Measurements from ENCODE around the gene CBLC.

Gene CBLC, protein sequence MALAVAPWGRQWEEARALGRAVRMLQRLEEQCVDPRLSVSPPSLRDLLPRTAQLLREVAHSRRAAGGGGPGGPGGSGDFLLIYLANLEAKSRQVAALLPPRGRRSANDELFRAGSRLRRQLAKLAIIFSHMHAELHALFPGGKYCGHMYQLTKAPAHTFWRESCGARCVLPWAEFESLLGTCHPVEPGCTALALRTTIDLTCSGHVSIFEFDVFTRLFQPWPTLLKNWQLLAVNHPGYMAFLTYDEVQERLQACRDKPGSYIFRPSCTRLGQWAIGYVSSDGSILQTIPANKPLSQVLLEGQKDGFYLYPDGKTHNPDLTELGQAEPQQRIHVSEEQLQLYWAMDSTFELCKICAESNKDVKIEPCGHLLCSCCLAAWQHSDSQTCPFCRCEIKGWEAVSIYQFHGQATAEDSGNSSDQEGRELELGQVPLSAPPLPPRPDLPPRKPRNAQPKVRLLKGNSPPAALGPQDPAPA

DNA sequence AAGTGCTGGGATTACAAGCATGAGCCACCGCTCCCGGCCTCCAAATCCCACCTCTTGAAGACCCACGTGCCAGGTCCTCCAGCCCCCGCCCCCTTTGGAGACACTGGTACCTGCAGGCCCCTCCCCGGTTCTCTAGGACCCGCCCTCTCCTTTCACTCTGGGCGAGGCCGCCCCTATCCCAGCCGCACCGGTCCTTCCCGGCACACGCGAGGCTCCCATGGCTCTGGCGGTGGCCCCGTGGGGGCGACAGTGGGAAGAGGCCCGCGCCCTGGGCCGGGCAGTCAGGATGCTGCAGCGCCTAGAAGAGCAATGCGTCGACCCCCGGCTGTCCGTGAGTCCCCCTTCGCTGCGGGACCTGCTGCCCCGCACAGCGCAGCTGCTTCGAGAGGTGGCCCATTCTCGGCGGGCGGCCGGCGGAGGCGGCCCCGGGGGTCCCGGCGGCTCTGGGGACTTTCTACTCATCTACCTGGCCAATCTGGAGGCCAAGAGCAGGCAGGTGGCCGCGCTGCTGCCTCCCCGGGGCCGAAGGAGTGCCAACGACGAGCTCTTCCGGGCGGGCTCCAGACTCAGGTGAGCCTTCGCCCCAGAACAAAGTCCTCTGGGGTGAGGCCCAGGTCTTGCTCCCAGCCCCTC is at the start of gene CBLC:
Gene CBLC (plus strand): TSS at position 176 of the 633 bp plus-strand sequence. CDS start 42 bp downstream, at position 218.
- Histone ChIP-seq H3K27ac (ENCODE audit: low read depth, low read length) (no peak within 1 kb of the TSS), H3K36me3 (ENCODE audit: control insufficient read depth, insufficient read depth, low read length) (peaks cover 4% of the 10 kb centered on the region; the same call in 1 of the 2 replicates), H3K9ac (ENCODE audit: low read depth, low read length) (peak within 1 kb of the TSS; percentile 69; the same call in 1 of the 2 replicates), H3K9me3 (ENCODE audit: control insufficient read depth, insufficient read depth, low read length) (no peaks in the 10 kb centered on the region), H3K4me3 (ENCODE audit: low read depth, low read length) (peak within 1 kb of the TSS; percentile 84), H3K27me3 (ENCODE audit: control insufficient read depth, insufficient read depth, low read length) (no peaks in the 10 kb centered on the region), H3K4me1 (ENCODE audit: control insufficient read depth, insufficient read depth, low read length) (no peaks in the 10 kb centered on the region)

DNA sequence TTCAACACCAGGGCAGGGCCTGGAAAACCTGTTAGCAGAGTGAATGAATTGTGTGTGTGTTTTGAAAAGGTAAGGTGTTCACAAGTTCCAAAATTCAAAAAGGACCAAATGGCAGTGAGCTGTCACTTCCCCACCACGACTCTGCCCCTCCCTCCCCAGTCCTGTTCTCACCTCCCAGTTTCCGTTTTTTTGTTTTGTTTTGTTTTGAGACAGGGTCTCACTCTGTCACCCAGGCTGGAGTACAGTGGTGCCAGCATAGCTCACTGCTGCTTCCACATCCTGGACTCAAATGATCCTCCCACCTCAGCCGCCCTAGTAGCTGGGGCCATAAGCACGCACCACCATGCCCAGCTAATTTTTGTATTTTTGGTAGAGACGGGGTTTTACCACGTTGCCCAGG is 49.5 kb upstream of the CBLC start:
- H3K9me3 ChIP-seq (ENCODE audit: control insufficient read depth, insufficient read depth, low read length) = no peaks in the 10 kb centered on the region
- no peaks in the 10 kb centered on the region for H3K36me3 ChIP-seq (ENCODE audit: control insufficient read depth, insufficient read depth, low read length)
- 0 out of 2 replicates have a peak, but pooled peaks cover 3% of the 10 kb centered on the region for H3K27me3 ChIP-seq (ENCODE audit: control insufficient read depth, insufficient read depth, low read length)
- H3K4me3 ChIP-seq (ENCODE audit: low read depth, low read length) = no peak overlapping the region
- H3K4me1 ChIP-seq (ENCODE audit: control insufficient read depth, insufficient read depth, low read length) = no peaks in the 10 kb centered on the region
- no peak overlapping the region for H3K9ac ChIP-seq (ENCODE audit: low read depth, low read length)
- no peak overlapping the region for H3K27ac ChIP-seq (ENCODE audit: low read depth, low read length)

DNA sequence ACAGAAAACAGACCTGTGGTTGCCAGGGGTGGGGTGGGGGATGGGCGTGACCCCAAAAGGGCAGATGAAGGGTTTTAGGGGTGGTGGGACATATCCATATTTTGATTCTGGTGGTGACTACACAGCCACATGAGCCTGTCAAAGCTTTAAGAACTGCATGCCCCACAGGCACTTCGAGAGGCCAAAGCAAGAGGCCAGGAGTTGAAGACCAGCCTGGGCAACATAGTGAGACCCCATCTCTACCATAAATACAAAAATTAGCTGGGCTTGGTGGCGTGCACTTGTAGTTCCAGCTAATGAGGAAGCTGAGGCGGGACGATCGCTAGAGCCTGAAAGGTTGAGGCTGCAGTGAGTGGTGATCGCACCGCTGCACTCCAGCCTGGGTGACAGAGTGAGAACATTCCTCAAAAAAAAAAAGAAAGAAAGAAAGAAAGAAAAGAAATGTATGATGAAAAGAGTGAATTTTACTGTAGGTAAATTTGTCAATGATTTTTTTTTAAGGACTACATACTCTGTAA is 48.1 kb upstream of the CBLC start:
- H3K9me3 ChIP-seq (ENCODE audit: control insufficient read depth, insufficient read depth, low read length) = no peaks in the 10 kb centered on the region
- H3K36me3 ChIP-seq (ENCODE audit: control insufficient read depth, insufficient read depth, low read length) = no peaks in the 10 kb centered on the region
- H3K9ac ChIP-seq (ENCODE audit: low read depth, low read length) = no peak overlapping the region
- 0 out of 2 replicates have a peak, but pooled peaks cover 3% of the 10 kb centered on the region for H3K27me3 ChIP-seq (ENCODE audit: control insufficient read depth, insufficient read depth, low read length)
- no peak overlapping the region for H3K27ac ChIP-seq (ENCODE audit: low read depth, low read length)
- H3K4me3 ChIP-seq (ENCODE audit: low read depth, low read length) = no peak overlapping the region
- H3K4me1 ChIP-seq (ENCODE audit: control insufficient read depth, insufficient read depth, low read length) = no peaks in the 10 kb centered on the region

DNA sequence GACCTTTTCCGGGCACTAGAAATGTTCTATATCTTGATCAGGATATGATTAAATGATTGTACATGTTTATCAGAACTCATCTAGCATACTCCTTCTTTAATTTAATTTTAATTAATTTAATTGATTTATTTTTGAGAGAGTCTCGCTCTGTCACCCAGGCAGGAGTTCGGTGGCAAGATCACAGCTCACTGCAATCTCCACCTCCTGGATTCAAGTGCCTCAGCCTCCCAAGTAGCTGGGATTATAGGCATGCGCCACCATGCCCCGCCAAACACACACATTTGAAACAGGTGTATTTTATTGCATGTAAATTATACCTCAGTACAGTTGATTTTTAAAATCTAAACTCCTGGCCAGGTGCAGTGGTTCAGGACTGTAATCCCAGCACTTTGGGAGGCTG is 46.6 kb upstream of the CBLC start:
- no peaks in the 10 kb centered on the region for H3K27me3 ChIP-seq (ENCODE audit: control insufficient read depth, insufficient read depth, low read length)
- H3K27ac ChIP-seq (ENCODE audit: low read depth, low read length) = no peak overlapping the region
- no peaks in the 10 kb centered on the region for H3K4me1 ChIP-seq (ENCODE audit: control insufficient read depth, insufficient read depth, low read length)
- no peaks in the 10 kb centered on the region for H3K36me3 ChIP-seq (ENCODE audit: control insufficient read depth, insufficient read depth, low read length)
- H3K9ac ChIP-seq (ENCODE audit: low read depth, low read length) = no peak overlapping the region
- no peak overlapping the region for H3K4me3 ChIP-seq (ENCODE audit: low read depth, low read length)
- H3K9me3 ChIP-seq (ENCODE audit: control insufficient read depth, insufficient read depth, low read length) = no peaks in the 10 kb centered on the region

DNA sequence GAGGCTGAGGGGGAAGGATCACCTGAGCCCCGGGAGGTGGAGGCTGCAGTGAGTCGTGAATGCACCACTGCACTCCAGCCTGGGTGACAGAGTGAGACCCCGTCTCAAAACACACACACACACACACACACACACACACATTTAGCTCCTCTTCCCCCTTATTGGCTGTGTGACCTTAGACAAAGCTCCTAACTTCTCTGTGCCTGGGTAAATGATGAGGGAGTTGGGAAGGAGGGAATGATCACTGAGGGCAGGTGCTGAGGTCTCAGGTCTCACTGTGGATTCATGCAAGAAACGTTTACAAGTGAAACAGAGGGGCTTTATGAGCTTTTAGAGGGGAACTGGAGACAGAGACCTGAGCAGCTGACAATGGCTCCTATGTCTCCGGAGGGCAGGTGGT is 46.1 kb upstream of the CBLC start:
- Histone ChIP-seq H3K36me3 (ENCODE audit: control insufficient read depth, insufficient read depth, low read length) (no peaks in the 10 kb centered on the region), H3K9ac (ENCODE audit: low read depth, low read length) (no peak overlapping the region), H3K27me3 (ENCODE audit: control insufficient read depth, insufficient read depth, low read length) (no peaks in the 10 kb centered on the region), H3K27ac (ENCODE audit: low read depth, low read length) (no peak overlapping the region), H3K9me3 (ENCODE audit: control insufficient read depth, insufficient read depth, low read length) (no peaks in the 10 kb centered on the region), H3K4me1 (ENCODE audit: control insufficient read depth, insufficient read depth, low read length) (no peaks in the 10 kb centered on the region), H3K4me3 (ENCODE audit: low read depth, low read length) (no peak overlapping the region)

DNA sequence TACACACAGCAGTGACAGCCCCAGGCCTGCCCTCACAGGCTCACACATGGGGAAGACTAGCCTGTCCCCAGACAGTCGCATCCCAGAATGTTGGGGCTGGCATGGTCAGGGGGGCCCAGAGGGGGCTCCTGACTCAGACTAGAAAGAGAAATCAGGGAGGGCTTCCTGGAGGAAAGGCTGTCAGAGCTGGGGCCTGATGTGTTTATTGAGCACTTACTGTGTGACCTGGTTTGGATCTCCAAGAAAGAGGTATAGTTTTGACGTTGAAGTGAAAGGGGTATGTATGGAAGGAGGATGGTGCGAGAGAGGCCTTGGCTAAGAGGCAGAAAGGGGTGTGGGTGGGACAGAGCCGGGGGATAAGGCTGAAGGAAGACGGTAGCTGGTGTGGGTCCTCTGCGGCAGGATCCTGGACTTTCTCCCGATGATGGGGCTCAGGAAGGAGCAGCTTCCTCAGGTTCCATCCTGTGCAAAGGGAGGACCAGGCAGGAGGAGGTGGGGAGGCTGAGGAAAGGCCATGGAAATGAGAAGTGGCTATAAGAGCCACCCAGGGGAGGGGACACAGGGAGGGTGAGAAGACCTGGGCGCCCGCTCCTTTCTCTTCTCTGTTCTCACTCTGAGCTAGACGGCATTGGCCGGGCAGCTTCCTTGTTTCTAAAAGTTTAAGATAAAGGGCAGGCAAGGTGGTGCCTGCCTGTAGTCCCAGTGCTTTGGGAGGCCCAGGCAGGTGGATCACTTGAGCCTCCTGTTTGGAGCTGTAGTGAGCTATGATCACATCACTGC is 45.3 kb upstream of the CBLC start:
- no peak overlapping the region for H3K9ac ChIP-seq (ENCODE audit: low read depth, low read length)
- H3K27ac ChIP-seq (ENCODE audit: low read depth, low read length) = no peak overlapping the region
- H3K36me3 ChIP-seq (ENCODE audit: control insufficient read depth, insufficient read depth, low read length) = no peaks in the 10 kb centered on the region
- H3K9me3 ChIP-seq (ENCODE audit: control insufficient read depth, insufficient read depth, low read length) = no peaks in the 10 kb centered on the region
- no peak overlapping the region for H3K4me3 ChIP-seq (ENCODE audit: low read depth, low read length)
- H3K27me3 ChIP-seq (ENCODE audit: control insufficient read depth, insufficient read depth, low read length) = no peaks in the 10 kb centered on the region
- no peaks in the 10 kb centered on the region for H3K4me1 ChIP-seq (ENCODE audit: control insufficient read depth, insufficient read depth, low read length)

DNA sequence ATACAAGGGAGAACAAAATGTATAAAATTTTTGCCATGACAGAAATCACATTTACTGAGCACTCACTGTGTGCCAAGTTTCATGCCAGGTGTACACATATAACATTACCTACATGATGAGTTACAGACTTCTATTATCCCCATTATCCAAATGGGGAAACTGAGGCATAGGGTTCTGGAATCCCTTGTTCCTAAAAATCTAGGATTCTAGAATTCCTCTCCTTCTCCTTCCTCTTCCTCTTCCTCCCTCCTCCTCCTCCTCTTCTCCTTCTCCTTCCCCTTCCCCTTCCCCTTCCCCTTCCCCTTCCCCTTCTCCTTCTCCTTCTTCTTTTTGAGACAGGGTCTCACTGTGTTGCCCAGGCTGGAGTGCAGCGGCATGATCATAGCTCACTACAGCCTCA is 43.3 kb upstream of the CBLC start:
- Histone ChIP-seq H3K4me3 (ENCODE audit: low read depth, low read length) (no peak overlapping the region), H3K27ac (ENCODE audit: low read depth, low read length) (no peak overlapping the region), H3K36me3 (ENCODE audit: control insufficient read depth, insufficient read depth, low read length) (no peaks in the 10 kb centered on the region), H3K9ac (ENCODE audit: low read depth, low read length) (no peak overlapping the region), H3K4me1 (ENCODE audit: control insufficient read depth, insufficient read depth, low read length) (no peaks in the 10 kb centered on the region), H3K27me3 (ENCODE audit: control insufficient read depth, insufficient read depth, low read length) (no peaks in the 10 kb centered on the region), H3K9me3 (ENCODE audit: control insufficient read depth, insufficient read depth, low read length) (no peaks in the 10 kb centered on the region)

DNA sequence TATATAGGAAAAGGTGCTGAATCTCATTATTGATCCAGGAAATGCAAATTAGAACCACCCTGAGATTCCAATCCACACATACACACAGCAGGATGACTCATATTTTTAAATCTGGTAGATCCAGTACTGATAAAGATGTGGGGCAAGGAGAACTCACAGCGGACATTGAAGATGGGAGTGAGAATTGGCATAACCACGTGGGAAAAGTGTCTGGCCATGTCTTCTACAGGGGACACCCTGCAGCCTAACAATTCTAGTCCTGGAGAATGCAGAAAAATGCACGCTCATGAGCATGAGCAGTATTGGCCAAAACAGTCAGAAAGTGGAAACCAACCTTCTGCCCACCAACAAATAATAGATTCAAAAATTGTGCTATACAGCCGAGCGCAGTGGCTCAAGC is 42.7 kb upstream of the CBLC start:
- Histone ChIP-seq H3K4me1 (ENCODE audit: control insufficient read depth, insufficient read depth, low read length) (no peaks in the 10 kb centered on the region), H3K4me3 (ENCODE audit: low read depth, low read length) (no peak overlapping the region), H3K36me3 (ENCODE audit: control insufficient read depth, insufficient read depth, low read length) (no peaks in the 10 kb centered on the region), H3K27ac (ENCODE audit: low read depth, low read length) (no peak overlapping the region), H3K9me3 (ENCODE audit: control insufficient read depth, insufficient read depth, low read length) (no peaks in the 10 kb centered on the region), H3K27me3 (ENCODE audit: control insufficient read depth, insufficient read depth, low read length) (no peaks in the 10 kb centered on the region), H3K9ac (ENCODE audit: low read depth, low read length) (no peak overlapping the region)

DNA sequence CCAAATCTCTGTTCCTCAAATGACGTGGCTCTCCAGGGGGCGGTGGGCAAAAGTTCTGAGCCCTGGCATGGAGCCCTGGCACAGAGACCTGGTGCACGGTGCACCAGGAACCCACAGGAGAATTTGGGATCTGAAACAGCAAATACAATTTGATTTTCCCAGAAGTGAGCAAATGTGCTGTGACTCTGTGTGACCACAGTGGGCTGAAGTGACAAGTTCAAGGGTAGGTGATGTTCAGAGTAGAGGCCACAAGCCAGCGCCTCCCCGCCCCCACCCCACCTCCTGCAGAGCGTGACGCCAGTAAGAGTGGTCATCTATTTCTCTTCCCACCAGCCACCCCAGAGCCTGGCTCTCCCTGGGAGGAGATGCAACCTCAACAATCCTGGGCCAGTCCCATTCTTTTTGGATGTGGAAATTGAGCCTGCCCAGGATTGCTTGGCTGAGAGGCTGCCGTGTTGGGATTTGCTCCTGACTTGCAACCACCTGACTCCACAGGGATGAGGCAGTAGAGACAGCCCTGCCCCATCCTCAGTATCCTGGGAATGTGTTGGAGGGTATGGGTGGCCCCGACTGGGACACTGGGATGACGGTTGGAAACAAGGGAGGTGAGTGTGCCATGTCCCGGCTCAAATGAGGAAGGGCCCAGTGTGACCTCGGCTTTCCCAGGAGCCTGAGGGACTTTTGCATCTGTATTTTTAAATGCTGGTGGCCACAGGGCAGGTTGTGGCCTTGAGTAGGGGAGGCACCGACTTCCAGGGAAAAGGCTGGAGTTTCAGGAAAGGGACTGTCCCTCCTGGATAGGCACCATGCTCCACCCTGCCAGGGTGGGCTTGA is 40.2 kb upstream of the CBLC start:
- no peak overlapping the region for H3K9ac ChIP-seq (ENCODE audit: low read depth, low read length)
- H3K27ac ChIP-seq (ENCODE audit: low read depth, low read length) = no peak overlapping the region
- peaks cover 4% of the 10 kb centered on the region for H3K4me1 ChIP-seq (ENCODE audit: control insufficient read depth, insufficient read depth, low read length)
- H3K36me3 ChIP-seq (ENCODE audit: control insufficient read depth, insufficient read depth, low read length) = no peaks in the 10 kb centered on the region
- no peaks in the 10 kb centered on the region for H3K27me3 ChIP-seq (ENCODE audit: control insufficient read depth, insufficient read depth, low read length)
- no peaks in the 10 kb centered on the region for H3K9me3 ChIP-seq (ENCODE audit: control insufficient read depth, insufficient read depth, low read length)
- no peak overlapping the region for H3K4me3 ChIP-seq (ENCODE audit: low read depth, low read length)

DNA sequence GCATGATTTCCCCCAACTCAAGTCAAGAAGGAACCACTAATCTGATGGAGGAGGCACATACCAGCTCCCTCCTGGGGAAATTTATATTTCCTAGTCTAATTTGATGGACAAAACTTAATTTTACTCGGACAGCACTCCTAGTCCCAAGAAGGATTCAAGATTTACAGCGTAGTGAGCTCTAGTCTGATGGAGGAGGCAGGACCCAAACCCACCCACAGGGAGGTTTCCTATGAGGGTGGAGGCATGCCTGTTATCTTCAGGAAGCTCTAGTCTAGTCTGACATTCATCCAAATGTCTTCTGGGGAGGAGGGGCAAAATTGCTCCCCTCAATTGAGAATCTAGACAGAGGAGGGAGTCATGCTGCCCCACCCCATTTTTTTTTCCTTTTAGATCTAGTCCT is 39.6 kb upstream of the CBLC start:
- Histone ChIP-seq H3K9ac (ENCODE audit: low read depth, low read length) (no peak overlapping the region), H3K27me3 (ENCODE audit: control insufficient read depth, insufficient read depth, low read length) (no peaks in the 10 kb centered on the region), H3K9me3 (ENCODE audit: control insufficient read depth, insufficient read depth, low read length) (no peaks in the 10 kb centered on the region), H3K4me3 (ENCODE audit: low read depth, low read length) (no peak overlapping the region), H3K4me1 (ENCODE audit: control insufficient read depth, insufficient read depth, low read length) (peaks cover 4% of the 10 kb centered on the region), H3K36me3 (ENCODE audit: control insufficient read depth, insufficient read depth, low read length) (no peaks in the 10 kb centered on the region), H3K27ac (ENCODE audit: low read depth, low read length) (no peak overlapping the region)
